ENCODE data around the gene ARHGAP45. TPM values are rescaled to one million over a fixed set of nuclear protein-coding genes. Genes with fewer than 3 reads are reported as not detected.
A peak's percentile ranks its signal among the peaks of the same experiment; 100 is the strongest.

Gene ARHGAP45
- total RNA-seq, 4 donors from 2014 or later = 11.5 to 13.4 (median 12.6) TPM

DNA sequence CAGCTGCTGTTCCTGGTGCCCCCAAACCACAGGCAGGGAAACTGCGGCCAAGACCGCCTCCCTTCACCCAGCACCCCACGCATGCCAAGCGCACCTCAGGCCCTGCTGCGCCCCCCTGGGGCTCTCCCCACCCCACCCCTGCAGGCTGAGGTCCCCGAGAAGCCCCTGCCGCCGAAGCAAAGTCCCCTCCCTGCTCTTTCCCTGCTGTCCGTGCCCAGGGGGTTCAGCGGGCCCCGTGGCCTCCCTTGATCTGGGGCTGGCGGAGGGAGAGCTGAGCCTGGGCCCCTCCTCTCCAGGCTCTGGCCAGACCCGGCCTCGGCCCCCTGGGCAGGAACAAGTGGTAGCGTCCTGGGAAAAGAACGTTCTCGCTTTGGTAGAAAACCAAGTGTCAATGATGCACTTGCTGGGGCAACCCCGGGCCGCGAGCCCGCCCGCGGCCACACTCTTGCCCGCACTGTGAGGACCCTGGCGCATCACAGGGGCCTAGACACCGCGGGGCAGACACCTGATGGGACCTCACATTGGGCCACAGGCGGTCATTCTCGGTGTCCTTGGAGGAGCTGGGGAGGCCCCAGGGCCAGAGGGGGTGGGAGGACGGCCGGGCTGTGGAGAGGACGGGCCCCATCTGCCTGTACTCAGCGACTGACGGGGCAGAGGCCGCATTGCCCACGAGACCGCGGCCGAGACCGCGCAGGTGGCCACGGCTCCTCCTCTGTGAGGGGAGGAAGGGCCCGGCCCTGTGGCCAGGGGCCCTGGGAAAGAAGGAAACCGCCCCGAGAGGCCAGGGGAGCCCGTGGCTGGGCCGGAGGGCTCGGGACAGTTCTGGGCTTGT, 65.8 kb downstream of the ARHGAP45 start:
- Histone ChIP-seq H3K9me3 (no peaks in the 10 kb centered on the region), H3K27me3 (no peaks in the 10 kb centered on the region), H3K27ac (peak overlapping the region; percentile 90), H3K4me1 (peaks cover 80% of the 10 kb centered on the region), H3K36me3 (peaks cover 13% of the 10 kb centered on the region), H3K4me3 (peak overlapping the region; percentile 63)
- WGBS = 85% methylated on average over 10 of the region's 48 CpGs
- TF ChIP-seq, protein P1, sequence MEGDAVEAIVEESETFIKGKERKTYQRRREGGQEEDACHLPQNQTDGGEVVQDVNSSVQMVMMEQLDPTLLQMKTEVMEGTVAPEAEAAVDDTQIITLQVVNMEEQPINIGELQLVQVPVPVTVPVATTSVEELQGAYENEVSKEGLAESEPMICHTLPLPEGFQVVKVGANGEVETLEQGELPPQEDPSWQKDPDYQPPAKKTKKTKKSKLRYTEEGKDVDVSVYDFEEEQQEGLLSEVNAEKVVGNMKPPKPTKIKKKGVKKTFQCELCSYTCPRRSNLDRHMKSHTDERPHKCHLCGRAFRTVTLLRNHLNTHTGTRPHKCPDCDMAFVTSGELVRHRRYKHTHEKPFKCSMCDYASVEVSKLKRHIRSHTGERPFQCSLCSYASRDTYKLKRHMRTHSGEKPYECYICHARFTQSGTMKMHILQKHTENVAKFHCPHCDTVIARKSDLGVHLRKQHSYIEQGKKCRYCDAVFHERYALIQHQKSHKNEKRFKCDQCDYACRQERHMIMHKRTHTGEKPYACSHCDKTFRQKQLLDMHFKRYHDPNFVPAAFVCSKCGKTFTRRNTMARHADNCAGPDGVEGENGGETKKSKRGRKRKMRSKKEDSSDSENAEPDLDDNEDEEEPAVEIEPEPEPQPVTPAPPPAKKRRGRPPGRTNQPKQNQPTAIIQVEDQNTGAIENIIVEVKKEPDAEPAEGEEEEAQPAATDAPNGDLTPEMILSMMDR (IDR thresholded peaks at IDR 0.05) = no peak
- no peak for TF ChIP-seq POLR2AphosphoS5 (IDR thresholded peaks at IDR 0.05)
- TF ChIP-seq EP300 (IDR thresholded peaks at IDR 0.05) = no peak
- TF ChIP-seq POLR2A (IDR thresholded peaks at IDR 0.05) = no peak
- no peak for DNase-seq (ENCODE audit: low spot score in 2 of 2)

DNA sequence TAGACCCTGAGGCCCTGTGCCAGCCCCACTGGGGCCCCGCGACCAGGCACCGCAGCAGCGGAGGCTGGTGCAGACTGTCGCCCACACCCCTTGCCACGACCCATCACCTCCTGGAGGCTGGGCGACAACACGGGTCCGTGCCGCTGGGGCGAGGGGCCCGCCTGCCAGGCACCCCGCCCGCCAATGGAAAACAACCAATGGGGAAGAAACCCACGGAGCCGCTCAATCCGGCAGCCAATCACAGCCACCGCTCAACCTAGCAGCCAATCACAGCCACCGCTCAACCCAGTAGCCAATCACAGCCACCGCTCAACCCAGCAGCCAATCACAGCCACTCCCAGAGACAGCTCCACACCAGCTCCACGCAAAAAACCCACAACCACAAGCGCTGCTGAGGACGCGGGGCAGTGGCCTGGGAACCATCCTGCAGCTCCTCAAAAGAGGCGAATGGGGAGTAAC, 66.5 kb downstream of the ARHGAP45 start:
- H3K27ac ChIP-seq = peak overlapping the region; percentile 90
- H3K4me3 ChIP-seq = no peak overlapping the region
- peaks cover 75% of the 10 kb centered on the region for H3K4me1 ChIP-seq
- 87% methylated on average over 16 of the region's 25 CpGs for WGBS
- peaks cover 12% of the 10 kb centered on the region for H3K36me3 ChIP-seq
- no peak for TF ChIP-seq POLR2AphosphoS5 (IDR thresholded peaks at IDR 0.05)
- H3K27me3 ChIP-seq = no peaks in the 10 kb centered on the region
- no peaks in the 10 kb centered on the region for H3K9me3 ChIP-seq
- no peak for DNase-seq (ENCODE audit: low spot score in 2 of 2)

DNA sequence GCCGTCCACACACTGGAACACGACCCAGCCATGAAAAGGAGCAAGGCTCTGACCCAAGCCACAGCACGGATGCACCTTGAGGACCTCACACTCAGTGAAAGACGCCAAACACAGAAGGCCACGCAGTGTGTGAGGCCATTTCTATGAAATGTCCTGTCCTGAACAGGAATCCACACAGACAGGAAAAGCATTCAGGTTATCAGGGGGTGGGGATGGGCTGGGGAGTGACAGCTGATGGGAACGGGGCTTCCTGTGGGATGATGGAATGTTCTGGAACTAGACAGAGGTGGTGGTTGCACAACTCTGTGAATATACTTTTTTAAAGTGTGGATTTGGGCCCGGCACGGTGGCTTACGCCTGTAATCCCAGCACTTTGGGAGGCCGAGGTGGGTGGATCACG, 67.5 kb downstream of the ARHGAP45 start:
- 91% methylated on average over 9 of the region's 11 CpGs for WGBS
- Histone ChIP-seq H3K27ac (no peak overlapping the region), H3K4me3 (no peak overlapping the region), H3K36me3 (peaks cover 22% of the 10 kb centered on the region), H3K9me3 (no peaks in the 10 kb centered on the region), H3K27me3 (no peaks in the 10 kb centered on the region), H3K4me1 (peaks cover 65% of the 10 kb centered on the region)
- TF ChIP-seq POLR2AphosphoS5 (IDR thresholded peaks at IDR 0.05) (no peak), EP300 (IDR thresholded peaks at IDR 0.05) (no peak), POLR2A (IDR thresholded peaks at IDR 0.05) (no peak)
- TF ChIP-seq, protein P1 (IDR thresholded peaks at IDR 0.05) = no peak
- DNase-seq (ENCODE audit: low spot score in 2 of 2) = no peak

DNA sequence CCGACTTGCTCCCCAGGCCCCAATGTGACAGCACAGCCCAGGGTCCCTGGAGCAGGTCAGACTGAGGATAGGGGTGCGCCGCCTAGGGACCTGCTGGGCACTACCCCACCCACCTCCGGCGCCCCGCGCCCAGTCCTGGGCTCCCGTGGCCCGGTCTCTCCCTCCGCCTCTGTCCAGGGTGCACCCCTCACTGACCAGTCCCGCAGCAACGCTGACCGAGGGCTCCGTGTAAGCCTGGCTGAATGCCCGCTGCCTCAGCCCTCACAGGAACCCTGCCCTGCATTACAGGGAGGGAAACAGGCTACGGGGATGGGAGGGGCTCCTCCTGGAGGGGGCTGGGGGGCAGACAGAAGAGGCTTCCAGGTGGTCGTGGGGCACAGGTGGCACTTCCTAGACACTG, 68.5 kb downstream of the ARHGAP45 start:
- Histone ChIP-seq H3K36me3 (peaks cover 29% of the 10 kb centered on the region), H3K9me3 (no peaks in the 10 kb centered on the region), H3K27me3 (no peaks in the 10 kb centered on the region), H3K4me1 (peaks cover 55% of the 10 kb centered on the region), H3K27ac (peak overlapping the region; percentile 57), H3K4me3 (no peak overlapping the region)
- TF ChIP-seq, protein P1 (IDR thresholded peaks at IDR 0.05) = no peak
- TF ChIP-seq POLR2A (IDR thresholded peaks at IDR 0.05) (no peak), EP300 (IDR thresholded peaks at IDR 0.05) (no peak), POLR2AphosphoS5 (IDR thresholded peaks at IDR 0.05) (no peak)
- no peak for DNase-seq (ENCODE audit: low spot score in 2 of 2)
- WGBS = 86% methylated on average over 15 of the region's 17 CpGs

DNA sequence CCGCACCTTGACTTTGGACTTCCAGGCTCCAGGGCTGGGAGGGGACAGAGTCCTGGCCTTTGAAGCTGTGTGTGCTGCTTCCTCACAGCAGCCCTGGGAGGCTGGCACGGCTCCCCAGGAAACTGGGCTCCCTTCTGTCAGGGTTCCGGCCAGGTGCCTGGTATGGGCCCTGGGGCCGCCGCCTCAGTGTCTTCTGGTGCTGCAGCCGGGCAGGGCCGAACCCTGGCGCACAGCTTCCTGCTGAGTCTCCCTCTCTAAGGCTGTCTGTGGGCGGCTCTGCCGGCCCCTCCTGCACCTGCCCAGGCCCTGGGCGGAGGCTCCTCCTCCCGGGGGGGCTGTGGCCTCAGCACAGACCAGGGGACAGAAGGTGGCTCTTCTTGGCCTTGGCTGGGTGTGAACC, 69.2 kb downstream of the ARHGAP45 start:
- Histone ChIP-seq H3K27me3 (no peaks in the 10 kb centered on the region), H3K4me1 (peaks cover 48% of the 10 kb centered on the region), H3K4me3 (no peak overlapping the region), H3K36me3 (peaks cover 34% of the 10 kb centered on the region), H3K27ac (peak overlapping the region; percentile 57), H3K9me3 (no peaks in the 10 kb centered on the region)
- TF ChIP-seq POLR2AphosphoS5 (IDR thresholded peaks at IDR 0.05) (no peak), POLR2A (IDR thresholded peaks at IDR 0.05) (no peak), EP300 (IDR thresholded peaks at IDR 0.05) (no peak)
- TF ChIP-seq, protein P1 (IDR thresholded peaks at IDR 0.05) = no peak
- DNase-seq (ENCODE audit: low spot score in 2 of 2) = no peak
- WGBS = 57% methylated on average over 3 of the region's 12 CpGs

Other genes starting within 250 kb of the ARHGAP45 start
- not detected for gene PLPPR3, start 245.2 kb upstream of the ARHGAP45 start, total RNA-seq
- under 1 TPM in 1 of 4 donors, not detected in 3; 0.79 TPM for gene AZU1, start 239.3 kb upstream of the ARHGAP45 start, total RNA-seq
- gene PRTN3, start 226.2 kb upstream of the ARHGAP45 start, total RNA-seq = not detected
- gene ELANE, start 214.9 kb upstream of the ARHGAP45 start, total RNA-seq = under 1 TPM in 1 of 4 donors, not detected in 3; 0.79 TPM
- 100 to 1,000 TPM; 195 to 332 (median 294) TPM for gene CFD, start 207.5 kb upstream of the ARHGAP45 start, total RNA-seq
- 10 to 100 TPM; 45.1 to 63.9 (median 57.0) TPM for gene MED16, start 174.0 kb upstream of the ARHGAP45 start, total RNA-seq
- not detected for gene RNU6-9, start 173.7 kb upstream of the ARHGAP45 start, total RNA-seq
- 10 to 100 TPM; 41.3 to 58.3 (median 51.2) TPM for gene R3HDM4, start 153.9 kb upstream of the ARHGAP45 start, total RNA-seq
- gene KISS1R, start 149.8 kb upstream of the ARHGAP45 start, total RNA-seq = under 1 TPM in 1 of 4 donors, not detected in 3; 0.29 TPM
- gene ARID3A, start 141.1 kb upstream of the ARHGAP45 start, total RNA-seq = 1 to 10 TPM; 4.7 to 7.5 (median 6.1) TPM
- 10 to 100 TPM; 25.0 to 52.6 (median 42.2) TPM for gene WDR18, start 82.8 kb upstream of the ARHGAP45 start, total RNA-seq
- gene GRIN3B, start 66.7 kb upstream of the ARHGAP45 start, total RNA-seq = 1 to 10 TPM in 1 of 4 donors, under 1 TPM in 1, not detected in 2; 0.13 to 1.1 TPM
- 100 to 1,000 TPM; 165 to 349 (median 243) TPM for gene TMEM259, start 46.0 kb upstream of the ARHGAP45 start, total RNA-seq
- not detected for gene RNU6-2, start 45.6 kb upstream of the ARHGAP45 start, total RNA-seq
- 10 to 100 TPM; 44.0 to 75.1 (median 68.4) TPM for gene CNN2, start 40.6 kb upstream of the ARHGAP45 start, total RNA-seq
- 10 to 100 TPM; 29.8 to 97.6 (median 47.5) TPM for gene ABCA7, start 27.1 kb upstream of the ARHGAP45 start, total RNA-seq
- gene POLR2E, start 28.2 kb downstream of the ARHGAP45 start, total RNA-seq = 100 to 1,000 TPM in 3 of 4 donors, 10 to 100 TPM in 1; 84.1 to 142 (median 111) TPM
- 100 to 1,000 TPM; 267 to 359 (median 344) TPM for gene GPX4, start 36.8 kb downstream of the ARHGAP45 start, total RNA-seq
- 10 to 100 TPM; 36.7 to 58.9 (median 45.5) TPM for gene SBNO2, start 107.1 kb downstream of the ARHGAP45 start, total RNA-seq
- gene STK11, start 138.6 kb downstream of the ARHGAP45 start, total RNA-seq = 10 to 100 TPM; 62.5 to 76.9 (median 66.4) TPM
- gene CBARP, start 170.8 kb downstream of the ARHGAP45 start, total RNA-seq = 1 to 10 TPM; 2.9 to 8.6 (median 5.1) TPM
- gene ATP5F1D, start 174.6 kb downstream of the ARHGAP45 start, total RNA-seq = 100 to 1,000 TPM; 102 to 205 (median 137) TPM
- gene MIDN, start 181.4 kb downstream of the ARHGAP45 start, total RNA-seq = 100 to 1,000 TPM in 2 of 4 donors, 10 to 100 TPM in 2; 89.0 to 153 (median 105) TPM
- 100 to 1,000 TPM; 338 to 672 (median 451) TPM for gene CIRBP, start 202.2 kb downstream of the ARHGAP45 start, total RNA-seq
- gene FAM174C, start 208.4 kb downstream of the ARHGAP45 start, total RNA-seq = 10 to 100 TPM; 44.3 to 72.5 (median 58.2) TPM
- not detected for gene EFNA2, start 218.7 kb downstream of the ARHGAP45 start, total RNA-seq

Measured in suprapubic skin (tissue), 4 donors.